Hepatocyte (in vitro differentiated cells): Measurements from ENCODE around the gene CLCN1. TPM values are rescaled to one million over a fixed set of nuclear protein-coding genes. Genes with fewer than 3 reads are reported as not detected.

ENCODE experiments used
- DNase-seq: peaks from one replicate; pipeline ENCODE4 v3.0.0-alpha.2; 2016; ENCODE audit warnings: low spot score
- H2AFZ ChIP-seq: fragments of 200-600 bp; sonication (generic); 2 replicates; pipeline ENCODE4 v1.6.0; 2016; ENCODE audit warnings: antibody characterized with exemption, mild to moderate bottlenecking
- H3K27ac ChIP-seq: fragments of 200-600 bp; sonication (generic); 2 replicates; pipeline ENCODE4 v1.5.1; 2016; ENCODE audit warnings: mild to moderate bottlenecking
- H3K27me3 ChIP-seq: fragments of 200-600 bp; sonication (generic); 2 replicates; pipeline ENCODE4 v1.6.1; 2016
- H3K36me3 ChIP-seq: fragments of 200-600 bp; sonication (generic); replicated peaks from 2 replicates; pipeline ENCODE4 v1.5.1; 2016; ENCODE audit warnings: low read depth; ENCODE audit not compliant: insufficient read depth
- H3K4me1 ChIP-seq: fragments of 200-600 bp; sonication (generic); 2 replicates; pipeline ENCODE4 v1.5.1; 2016; ENCODE audit warnings: mild to moderate bottlenecking, moderate library complexity; ENCODE audit not compliant: insufficient read depth
- H3K4me2 ChIP-seq: fragments of 200-600 bp; sonication (generic); 2 replicates; pipeline ENCODE4 v1.6.0; 2016
- H3K4me3 ChIP-seq: fragments of 200-600 bp; sonication (generic); 2 replicates; pipeline ENCODE4 v1.5.1; 2016; ENCODE audit warnings: mild to moderate bottlenecking
- H3K79me2 ChIP-seq: fragments of 200-600 bp; sonication (generic); 2 replicates; pipeline ENCODE4 v1.6.0; 2017; ENCODE audit warnings: mild to moderate bottlenecking
- H3K9me2 ChIP-seq: fragments of 200-600 bp; sonication (generic); replicated peaks from 2 replicates; pipeline ENCODE4 v1.6.0; 2017; ENCODE audit warnings: mild to moderate bottlenecking; ENCODE audit not compliant: insufficient read depth
- H3K9me3 ChIP-seq: fragments of 200-600 bp; sonication (generic); 2 replicates; pipeline ENCODE4 v1.5.1; 2016; ENCODE audit warnings: low read depth, mild to moderate bottlenecking
- H4K20me1 ChIP-seq: fragments of 200-600 bp; sonication (generic); 2 replicates; pipeline ENCODE4 v1.6.0; 2016; ENCODE audit warnings: mild to moderate bottlenecking; ENCODE audit not compliant: insufficient read depth, poor library complexity, severe bottlenecking
- CTCF ChIP-seq: fragments of 200-600 bp; sonication (generic); IDR thresholded peaks from 2 replicates; pipeline ENCODE4 v1.5.1; 2016; ENCODE audit warnings: antibody characterized with exemption, mild to moderate bottlenecking; ENCODE audit not compliant: poor library complexity
- EZH2 ChIP-seq: fragments of 200-600 bp; sonication (generic); IDR thresholded peaks from 2 replicates; pipeline ENCODE4 v1.6.1; 2016; ENCODE audit warnings: antibody characterized with exemption, mild to moderate bottlenecking, borderline replicate concordance
- EZH2phosphoT487 ChIP-seq: fragments of 200-600 bp; sonication (generic); IDR thresholded peaks from one replicate; pipeline ENCODE4 v1.6.1; 2018; ENCODE audit warnings: antibody characterized with exemption, mild to moderate bottlenecking, low read depth, moderate library complexity; ENCODE audit not compliant: unreplicated experiment, severe bottlenecking
- WGBS: methylation state at CpG from one replicate; pipeline ENCODE4 v1.1.6; 2016; ENCODE audit warnings: low lambda C conversion rate; ENCODE audit errors: missing lambda C conversion rate; 5-methylcytosine and 5-hydroxymethylcytosine counted together
- polyA plus RNA-seq: library from polyadenylated mRNA; unstranded; fragments of >200 nt; fragmentation: Nextera tagmentation; extraction: Ambion mirVana; gene quantifications from 2 replicates; pipeline ENCODE4 v1.2.1, GENCODE V29; 2016
- total RNA-seq: library from RNA; depleted of rRNA; stranded (reverse); fragments of >200 nt; gene quantifications from 2 replicates; pipeline ENCODE4 v1.2.3, GENCODE V29; 2014

Gene CLCN1
- total and polyA plus RNA-seq, 2 experiments from 2014 or later = 0.07 TPM; not detected in 1

DNA sequence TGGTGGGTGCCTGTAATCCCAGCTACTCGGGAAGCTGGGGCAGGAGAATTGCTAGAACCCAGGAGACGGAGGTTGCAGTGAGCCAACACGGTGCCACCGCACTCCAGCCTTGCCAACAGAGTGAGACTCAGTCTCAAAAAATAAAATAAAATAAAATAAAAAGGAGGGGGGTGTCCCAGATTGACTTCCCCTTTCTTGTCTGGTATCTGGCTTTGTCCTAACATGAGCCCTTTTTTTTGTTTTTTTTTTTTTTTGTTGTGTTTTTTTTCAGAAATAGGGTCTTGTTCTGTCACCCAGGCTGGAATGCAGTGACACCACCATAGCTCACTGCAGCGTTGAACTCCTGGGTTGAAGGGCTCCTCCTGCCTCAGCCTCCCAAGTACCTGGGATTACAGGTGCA lies 23.0 kb upstream of the CLCN1 start:
- Histone ChIP-seq H3K4me1 (peaks cover 24% of the 10 kb centered on the region), H3K9me2 (no peaks in the 10 kb centered on the region), H3K4me3 (no peak overlapping the region), H2AFZ (no peak overlapping the region), H4K20me1 (peaks cover 8% of the 10 kb centered on the region), H3K4me2 (no peak overlapping the region), H3K79me2 (peaks cover 59% of the 10 kb centered on the region), H3K9me3 (no peaks in the 10 kb centered on the region), H3K36me3 (no peaks in the 10 kb centered on the region), H3K27ac (no peak overlapping the region), H3K27me3 (no peaks in the 10 kb centered on the region)
- no peak for DNase-seq
- WGBS = 97% methylated on average over 5 of the region's 5 CpGs
- TF ChIP-seq EZH2 (no peak), CTCF (no peak), EZH2phosphoT487 (no peak)

GRCh38 chr7:143295870-143296269 lies 20.0 kb upstream of the CLCN1 start:
- peaks cover 39% of the 10 kb centered on the region for H3K79me2 ChIP-seq
- DNase-seq = no peak
- H3K27ac ChIP-seq = peak overlapping the region; percentile 72

GRCh38 chr7:143296686-143297085 lies 19.2 kb upstream of the CLCN1 start:
- Histone ChIP-seq H3K9me3 (no peaks in the 10 kb centered on the region), H3K27ac (peak overlapping the region; percentile 72), H4K20me1 (no peaks in the 10 kb centered on the region), H3K4me3 (no peak overlapping the region), H3K27me3 (no peaks in the 10 kb centered on the region), H3K79me2 (peaks cover 32% of the 10 kb centered on the region), H3K36me3 (no peaks in the 10 kb centered on the region), H3K9me2 (no peaks in the 10 kb centered on the region), H2AFZ (no peak overlapping the region), H3K4me1 (peaks cover 5% of the 10 kb centered on the region), H3K4me2 (no peak overlapping the region)
- DNase-seq = no peak
- TF ChIP-seq CTCF = no peak
- no peak for TF ChIP-seq EZH2phosphoT487
- no peak for TF ChIP-seq EZH2
- WGBS = 52% methylated on average over 2 of the region's 2 CpGs

More at GRCh38 chr7:143295870-143296269, 20.0 kb upstream of the CLCN1 start:
- Histone ChIP-seq H2AFZ (no peak overlapping the region), H3K36me3 (no peaks in the 10 kb centered on the region), H3K27me3 (no peaks in the 10 kb centered on the region), H3K4me2 (no peak overlapping the region), H3K9me3 (no peaks in the 10 kb centered on the region), H3K4me1 (peaks cover 11% of the 10 kb centered on the region), H3K9me2 (no peaks in the 10 kb centered on the region), H3K4me3 (no peak overlapping the region), H4K20me1 (no peaks in the 10 kb centered on the region)
- TF ChIP-seq CTCF (no peak), EZH2phosphoT487 (no peak), EZH2 (no peak)

GRCh38 chr7:143299346-143299745 lies 16.6 kb upstream of the CLCN1 start:
- Histone ChIP-seq H3K4me2 (no peak overlapping the region), H3K9me3 (no peaks in the 10 kb centered on the region), H3K9me2 (no peaks in the 10 kb centered on the region), H3K27ac (no peak overlapping the region), H3K36me3 (no peaks in the 10 kb centered on the region), H4K20me1 (no peaks in the 10 kb centered on the region), H2AFZ (no peak overlapping the region), H3K4me1 (peaks cover 5% of the 10 kb centered on the region), H3K79me2 (peaks cover 13% of the 10 kb centered on the region), H3K4me3 (no peak overlapping the region), H3K27me3 (no peaks in the 10 kb centered on the region)
- TF ChIP-seq CTCF = no peak
- no peak for TF ChIP-seq EZH2
- TF ChIP-seq EZH2phosphoT487 = no peak
- 91% methylated on average over 2 of the region's 2 CpGs for WGBS
- no peak for DNase-seq
